A549 (cell line): Measurements from ENCODE around the gene TMEM120A. TPM values are rescaled to one million over a fixed set of nuclear protein-coding genes. Genes with fewer than 3 reads are reported as not detected.

Experiments
- ATAC-seq, 2 experiments: fragments of 200-7000 bp in 1 of 2; fragments of >200 bp in 1 of 2; cut with Nextera tagmentation in 1 of 2; cut with Tn5 transposase in 1 of 2; 3 replicates each; pipeline versions ENCODE4 v1.8.0 to v1.9.1; 2018 to 2020; ENCODE audit warnings: mild to moderate bottlenecking in 1 of 2, moderate library complexity in 1 of 2
- CTCF ChIA-PET: fragments of 300-600 bp; sonication (Branson Sonifier 250); formaldehyde crosslinking; extraction: SDS; loops from one replicate; lab custom pipeline; 2021; ENCODE audit warnings: antibody characterized with exemption, inconsistent platforms; lab: Yijun Ruan, JAX
- POLR2A ChIA-PET: fragments of 350-600 bp; formaldehyde crosslinking; extraction: SDS; loops from one replicate; lab custom pipeline; 2021; ENCODE audit warnings: antibody characterized with exemption, inconsistent platforms; lab: Yijun Ruan, JAX
- DNase-seq, 2 experiments: peaks; one replicate each; pipeline versions ENCODE4 v3.0.0 to v3.0.0-alpha.2; 2011 to 2016; ENCODE audit warnings: low read depth in 1 of 2, low spot score in 1 of 2
- FAIRE-seq: peaks from 2 replicates; lab custom pipeline; 2011; peaks lifted over from hg19 to GRCh38; lab: Jason Lieb, UNC
- H3K27ac ChIP-seq, 2 experiments: fragments of >200 bp; sonication (Bioruptor Twin); formaldehyde crosslinking; 3 replicates each; pipeline ENCODE4 v1.5.1; 2016 to 2017
- H3K4me1 ChIP-seq: fragments of >200 bp; sonication (Bioruptor Twin); formaldehyde crosslinking; 3 replicates; pipeline ENCODE4 v1.6.1; 2016
- H3K4me2 ChIP-seq: fragments of >200 bp; sonication (Bioruptor Twin); formaldehyde crosslinking; 3 replicates; pipeline ENCODE4 v1.6.1; 2016
- H3K4me3 ChIP-seq: fragments of >200 bp; sonication (Bioruptor Twin); formaldehyde crosslinking; 3 replicates; pipeline ENCODE4 v1.5.1; 2016
- H3K9me3 ChIP-seq: fragments of >200 bp; sonication (Bioruptor Twin); formaldehyde crosslinking; 3 replicates; pipeline ENCODE4 v1.6.1; 2016
- BHLHE40 ChIP-seq: IDR thresholded peaks from 2 replicates; pipeline ENCODE4 v1.6.1; 2012; ENCODE audit warnings: low read depth, low read length, inconsistent platforms
- CBX2 ChIP-seq: fragments of 200-600 bp; sonication (generic); IDR thresholded peaks from 2 replicates; pipeline ENCODE4 v1.6.1; 2016; ENCODE audit warnings: low read depth, mild to moderate bottlenecking, borderline replicate concordance
- CBX8 ChIP-seq: fragments of 200-600 bp; sonication (generic); IDR thresholded peaks from 2 replicates; pipeline ENCODE4 v1.6.1; 2016
- CHD4 ChIP-seq: fragments of 200-600 bp; sonication (generic); IDR thresholded peaks from 2 replicates; pipeline ENCODE4 v1.6.1; 2016; ENCODE audit warnings: antibody characterized with exemption, mild to moderate bottlenecking, borderline replicate concordance
- EHF ChIP-seq: fragments of 250-450 bp; sonication (Bioruptor Pico); IDR thresholded peaks from 2 replicates; pipeline ENCODE4 v1.5.0; 2020; ENCODE audit warnings: mild to moderate bottlenecking
- EP300 ChIP-seq, 2 experiments: fragments of >200 bp; sonication (Bioruptor Twin); formaldehyde crosslinking; IDR thresholded peaks; 2 replicates in 1 of 2; 3 replicates in 1 of 2; pipeline ENCODE4 v1.6.1; 2016 to 2017
- ESRRA ChIP-seq: fragments of 150-350 bp; IDR thresholded peaks from 2 replicates; pipeline ENCODE4 v1.6.1; 2014; ENCODE audit warnings: mild to moderate bottlenecking, low read length, borderline replicate concordance
- FOXS1 ChIP-seq: fragments of 250-450 bp; sonication (Bioruptor Pico); IDR thresholded peaks from 2 replicates; pipeline ENCODE4 v1.5.0; 2020; ENCODE audit warnings: mild to moderate bottlenecking, moderate library complexity
- GATA3 ChIP-seq: IDR thresholded peaks from 2 replicates; pipeline ENCODE4 v1.6.1; 2012; ENCODE audit warnings: borderline replicate concordance
- HEYL ChIP-seq: fragments of 250-450 bp; sonication (Bioruptor Pico); IDR thresholded peaks from 2 replicates; pipeline ENCODE4 v1.8.0; 2021; ENCODE audit warnings: mild to moderate bottlenecking, moderate library complexity
- HOXA7 ChIP-seq: fragments of 250-450 bp; sonication (Bioruptor Pico); IDR thresholded peaks from 2 replicates; pipeline ENCODE4 v1.5.0; 2020; ENCODE audit warnings: mild to moderate bottlenecking, moderate library complexity
- HOXB13 ChIP-seq: fragments of 250-450 bp; sonication (Bioruptor Pico); IDR thresholded peaks from 2 replicates; pipeline ENCODE4 v1.5.0; 2020; ENCODE audit warnings: low read depth, mild to moderate bottlenecking, moderate library complexity
- HOXB5 ChIP-seq: fragments of 250-450 bp; sonication (Bioruptor Pico); IDR thresholded peaks from 2 replicates; pipeline ENCODE4 v1.5.0; 2020; ENCODE audit warnings: mild to moderate bottlenecking, moderate library complexity
- JUNB ChIP-seq: fragments of >200 bp; sonication (Bioruptor Twin); formaldehyde crosslinking; IDR thresholded peaks from 2 replicates; pipeline ENCODE4 v1.6.1; 2016
- MAFK ChIP-seq: fragments of 450-650 bp; IDR thresholded peaks from 2 replicates; pipeline ENCODE4 v1.6.1; 2014; ENCODE audit not compliant: partially characterized antibody
- MYC ChIP-seq: IDR thresholded peaks from 2 replicates; pipeline ENCODE4 v1.6.1; 2012; ENCODE audit warnings: mild to moderate bottlenecking, inconsistent platforms, low read length, improper control_type of control experiment, borderline replicate concordance
- NFE2L2 ChIP-seq: fragments of 150-350 bp; conservative IDR thresholded peaks from 2 replicates; pipeline ENCODE4 v1.6.1; 2014; ENCODE audit warnings: low read length
- NR3C1 ChIP-seq: fragments of >200 bp; sonication (Bioruptor Twin); formaldehyde crosslinking; IDR thresholded peaks from 3 replicates; pipeline ENCODE4 v1.6.1; 2017
- POLR2A ChIP-seq: IDR thresholded peaks from 2 replicates; pipeline ENCODE4 v1.6.1; 2012; ENCODE audit warnings: mild to moderate bottlenecking, low read length
- POLR2AphosphoS2 ChIP-seq: conservative IDR thresholded peaks from 2 replicates; pipeline ENCODE4 v1.6.1; 2012; ENCODE audit warnings: low read length, improper control_type of control experiment, inconsistent platforms
- RFX5 ChIP-seq: fragments of 450-650 bp; IDR thresholded peaks from 2 replicates; pipeline ENCODE4 v1.7.1; 2014; ENCODE audit warnings: antibody characterized with exemption, mild to moderate bottlenecking, moderate library complexity
- SMC3 ChIP-seq: fragments of >200 bp; sonication (Bioruptor Twin); formaldehyde crosslinking; IDR thresholded peaks from 3 replicates; pipeline ENCODE4 v1.6.1; 2018; ENCODE audit warnings: inconsistent platforms
- SREBF2 ChIP-seq: fragments of 450-650 bp; IDR thresholded peaks from 2 replicates; pipeline ENCODE4 v1.6.1; 2014; ENCODE audit warnings: mild to moderate bottlenecking, moderate library complexity
- ZC3H11A ChIP-seq: fragments of 450-650 bp; IDR thresholded peaks from 2 replicates; pipeline ENCODE4 v1.6.1; 2014; ENCODE audit warnings: antibody characterized with exemption, mild to moderate bottlenecking
- ZSCAN20 ChIP-seq: fragments of 250-450 bp; sonication (Bioruptor Pico); IDR thresholded peaks from 2 replicates; pipeline ENCODE4 v1.8.0; 2022; ENCODE audit warnings: mild to moderate bottlenecking, moderate library complexity
- WGBS: methylation state at CpG from one replicate; pipeline ENCODE4 v1.1.6; 2017; ENCODE audit errors: missing lambda C conversion rate; 5-methylcytosine and 5-hydroxymethylcytosine counted together
- polyA plus RNA-seq, 4 experiments: library from polyadenylated mRNA; depleted of rRNA in 3 of 4; stranded (reverse); fragments of >200 nt; fragmentation: RNase III in 1 of 4; extraction: RNeasy Plus Mini Kit Qiagen cat#74134 plus additional on column Dnase treatment in 1 of 4; gene quantifications; 2 replicates in 3 of 4; 3 replicates in 1 of 4; pipeline ENCODE4 v1.2.3, GENCODE V29; 2011 to 2017
- TF ChIP-seq, protein P1 (sequence below): IDR thresholded peaks from 2 replicates; pipeline ENCODE4 v1.6.1; 2012
- TF ChIP-seq, protein P2 (sequence below): IDR thresholded peaks from 2 replicates; pipeline ENCODE4 v1.6.1; 2012

TMEM120A gene
- polyA plus RNA-seq, 2 of the 4 experiments (the other 2 are of a cell fraction) = 46.0 to 53.8 TPM

DNA sequence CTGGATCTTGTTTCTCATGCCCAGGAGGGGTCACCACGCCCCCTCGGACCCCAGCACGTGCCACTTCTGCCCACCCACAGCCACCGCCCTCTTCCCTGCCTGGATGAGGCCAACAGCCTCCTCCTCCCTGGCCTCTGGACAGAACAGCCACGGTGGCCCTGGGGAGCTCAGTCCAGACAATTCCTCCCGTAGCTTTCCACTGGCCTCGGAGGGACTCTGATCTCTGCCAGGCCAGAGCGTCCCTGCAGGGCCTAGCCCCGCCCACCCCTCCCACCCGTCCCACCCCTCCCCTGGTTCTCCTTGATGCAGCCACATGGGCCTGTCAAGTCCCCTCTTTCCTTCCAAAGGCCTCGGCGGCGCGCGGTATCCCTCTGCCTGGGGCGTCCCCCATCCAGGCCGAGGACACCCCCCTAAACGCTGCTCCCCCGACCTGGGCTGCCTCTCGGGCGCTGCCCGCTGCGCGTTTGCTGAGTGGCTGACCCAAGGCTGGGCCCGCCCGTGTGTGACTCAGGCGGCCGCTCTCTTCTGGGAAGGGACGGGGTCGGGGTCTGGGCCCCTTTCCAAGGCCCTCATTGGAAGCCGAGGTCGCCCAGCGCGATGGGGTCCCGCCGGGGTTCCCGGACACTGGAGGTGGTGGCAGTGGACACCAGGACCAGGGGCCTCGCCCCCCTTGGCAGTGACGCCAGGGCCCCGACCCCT lies 557 bp downstream of the TMEM120A start:
- TF ChIP-seq BHLHE40 (peak; percentile 30; the same call in 1 of the 2 replicates), SMC3 (0 out of 3 replicates have a peak, but pooled peaks have one; percentile 13), POLR2AphosphoS2 (no peak)
- ATAC-seq (peak; percentile 54 to 71), DNase-seq (peak; percentile 56 to 87), FAIRE-seq (no peak)
- H3K27ac ChIP-seq = peak overlapping the region; percentile 75 to 91
- H3K9me3 ChIP-seq = no peaks in the 10 kb centered on the region
- peak overlapping the region; percentile 75 for H3K4me3 ChIP-seq
- H3K4me2 ChIP-seq = peak overlapping the region; percentile 92
- CTCF ChIA-PET = interaction anchor here (0.7 to 2.6 kb wide), 2 partner anchors 18 to 26 kb away, joined by 5 to 9 read pairs; no protein-coding TSS in a partner anchor
- 4% methylated on average over 13 of the region's 40 CpGs for WGBS
- peaks cover 38% of the 10 kb centered on the region for H3K4me1 ChIP-seq
- POLR2A ChIA-PET = interaction anchor here (2.7 kb wide), 1 partner anchor 78 kb away, joined by 13 read pairs; the partner anchor contains the start of gene POR

DNA sequence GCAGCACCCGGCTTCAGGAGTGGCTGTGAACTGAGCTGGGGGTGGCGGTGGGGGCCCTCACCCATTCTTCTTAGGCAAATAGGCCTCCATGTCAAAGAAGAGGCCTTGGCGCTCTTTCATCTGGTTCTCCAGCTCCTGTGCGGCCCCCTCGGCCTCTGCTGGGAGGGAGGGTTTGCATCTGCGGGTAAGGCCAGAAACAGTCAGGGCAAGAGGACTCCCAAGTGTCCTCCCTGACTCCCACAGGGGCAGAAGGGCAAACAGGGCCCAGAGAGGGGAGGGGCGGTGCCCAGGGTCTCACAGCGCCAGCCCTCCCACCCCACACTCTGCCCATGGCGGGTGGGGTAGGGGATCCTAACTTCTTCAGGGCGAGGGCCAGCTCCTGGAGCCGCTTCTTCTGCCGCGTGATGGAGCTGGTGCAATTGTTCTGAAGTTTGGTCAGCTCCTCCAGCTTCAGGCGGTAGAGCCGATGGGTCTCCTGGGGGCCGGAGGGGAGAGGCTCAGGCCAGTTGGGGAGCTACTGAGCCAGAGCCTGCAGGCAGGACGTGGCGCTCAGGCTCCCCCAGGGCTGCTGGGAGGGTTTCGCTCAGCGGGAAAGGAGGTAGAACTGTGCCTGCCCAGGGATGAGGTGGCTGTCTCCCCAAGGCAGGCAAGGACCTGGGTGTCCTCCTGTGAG lies 2.2 kb downstream of the TMEM120A start:
- 94% methylated on average over 11 of the region's 20 CpGs for WGBS
- DNase-seq = no peak
- POLR2A ChIA-PET = interaction anchor here (2.7 kb wide), 1 partner anchor 77 kb away, joined by 13 read pairs; the partner anchor contains the start of gene POR
- H3K4me2 ChIP-seq = no peak overlapping the region
- TF ChIP-seq ESRRA = no peak
- no peak for TF ChIP-seq HOXA7
- no peak for TF ChIP-seq EHF (CRISPR knock-in tag)
- TF ChIP-seq NFE2L2 = no peak
- no peak for TF ChIP-seq CBX2
- TF ChIP-seq HOXB5 (CRISPR knock-in tag) = no peak
- TF ChIP-seq FOXS1 (CRISPR knock-in tag) = no peak
- TF ChIP-seq, protein P1, sequence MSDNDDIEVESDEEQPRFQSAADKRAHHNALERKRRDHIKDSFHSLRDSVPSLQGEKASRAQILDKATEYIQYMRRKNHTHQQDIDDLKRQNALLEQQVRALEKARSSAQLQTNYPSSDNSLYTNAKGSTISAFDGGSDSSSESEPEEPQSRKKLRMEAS = no peak
- TF ChIP-seq SREBF2 = no peak
- no peak for TF ChIP-seq GATA3
- no peak for TF ChIP-seq JUNB
- TF ChIP-seq NR3C1 = no peak
- TF ChIP-seq ZC3H11A = no peak
- TF ChIP-seq, all 56 proteins: peak for 0
- Histone ChIP-seq H3K27ac (peak overlapping the region in 1 of 2 experiments; percentile 37; a peak in 2 of 6 replicates), H3K4me3 (no peak overlapping the region), H3K9me3 (no peaks in the 10 kb centered on the region), H3K4me1 (peaks cover 38% of the 10 kb centered on the region)
- CTCF ChIA-PET = interaction anchor here (0.8 to 2.6 kb wide), 4 partner anchors 10 to 61 kb away, joined by 3 to 9 read pairs (median 4); no protein-coding TSS in a partner anchor
- FAIRE-seq (no peak), ATAC-seq (no peak)

DNA sequence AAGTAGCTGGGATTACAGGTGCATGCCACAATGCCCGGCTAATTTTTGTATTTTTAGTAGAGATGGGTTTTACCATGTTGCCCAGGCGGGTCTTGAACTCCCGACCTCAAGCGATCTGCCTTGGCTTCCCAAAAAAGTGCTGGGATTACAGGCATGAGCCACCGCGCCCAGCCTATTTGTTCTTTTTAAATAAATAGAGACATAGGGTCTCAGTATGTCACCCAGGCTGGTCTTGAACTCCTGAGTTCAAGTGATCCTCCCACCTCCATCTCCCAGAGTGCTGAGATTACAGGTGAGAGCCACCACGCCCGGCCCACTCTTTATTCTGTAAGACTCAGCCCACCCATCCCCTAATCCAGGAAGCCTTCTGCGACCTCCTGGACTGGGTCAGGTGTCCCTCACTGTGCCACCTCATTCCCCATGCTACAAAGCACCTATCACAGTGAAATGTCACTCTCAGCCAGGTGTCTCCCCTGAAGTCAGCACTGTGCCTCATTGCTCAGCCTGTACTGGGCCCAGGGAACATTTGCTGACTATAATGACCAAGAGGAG lies 2.8 kb downstream of the TMEM120A start:
- Histone ChIP-seq H3K4me2 (peak overlapping the region; percentile 45; the same call in 1 of the 3 replicates), H3K27ac (peak overlapping the region in 1 of 2 experiments; percentile 78; a peak in 2 of 6 replicates), H3K9me3 (no peaks in the 10 kb centered on the region), H3K4me3 (no peak overlapping the region), H3K4me1 (peaks cover 38% of the 10 kb centered on the region)
- FAIRE-seq = no peak
- WGBS = 91% methylated on average over 9 of the region's 9 CpGs
- POLR2A ChIA-PET = interaction anchor here (0.7 kb wide), 1 partner anchor 77 kb away, joined by 4 read pairs; no protein-coding TSS in a partner anchor
- DNase-seq = no peak
- ATAC-seq = no peak
- CTCF ChIA-PET = interaction anchor here (0.8 to 1.9 kb wide), 3 partner anchors 10 to 62 kb away, joined by 3 to 5 read pairs (median 4); no protein-coding TSS in a partner anchor
- TF ChIP-seq CBX8 (no peak), MYC (no peak), POLR2A (no peak), MAFK (no peak), ZSCAN20 (CRISPR knock-in tag) (no peak), HEYL (CRISPR knock-in tag) (no peak), EP300 (IDR thresholded peaks at IDR 0.05) (no peak), CBX2 (no peak), NFE2L2 (no peak), CHD4 (no peak), HOXB13 (CRISPR knock-in tag) (no peak), RFX5 (no peak), JUNB (no peak), ZC3H11A (no peak)
- TF ChIP-seq, protein P2, sequence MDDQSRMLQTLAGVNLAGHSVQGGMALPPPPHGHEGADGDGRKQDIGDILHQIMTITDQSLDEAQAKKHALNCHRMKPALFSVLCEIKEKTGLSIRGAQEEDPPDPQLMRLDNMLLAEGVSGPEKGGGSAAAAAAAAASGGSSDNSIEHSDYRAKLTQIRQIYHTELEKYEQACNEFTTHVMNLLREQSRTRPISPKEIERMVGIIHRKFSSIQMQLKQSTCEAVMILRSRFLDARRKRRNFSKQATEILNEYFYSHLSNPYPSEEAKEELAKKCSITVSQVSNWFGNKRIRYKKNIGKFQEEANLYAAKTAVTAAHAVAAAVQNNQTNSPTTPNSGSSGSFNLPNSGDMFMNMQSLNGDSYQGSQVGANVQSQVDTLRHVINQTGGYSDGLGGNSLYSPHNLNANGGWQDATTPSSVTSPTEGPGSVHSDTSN = no peak
